Measurements from ENCODE around the gene CUBN.

Gene CUBN

DNA sequence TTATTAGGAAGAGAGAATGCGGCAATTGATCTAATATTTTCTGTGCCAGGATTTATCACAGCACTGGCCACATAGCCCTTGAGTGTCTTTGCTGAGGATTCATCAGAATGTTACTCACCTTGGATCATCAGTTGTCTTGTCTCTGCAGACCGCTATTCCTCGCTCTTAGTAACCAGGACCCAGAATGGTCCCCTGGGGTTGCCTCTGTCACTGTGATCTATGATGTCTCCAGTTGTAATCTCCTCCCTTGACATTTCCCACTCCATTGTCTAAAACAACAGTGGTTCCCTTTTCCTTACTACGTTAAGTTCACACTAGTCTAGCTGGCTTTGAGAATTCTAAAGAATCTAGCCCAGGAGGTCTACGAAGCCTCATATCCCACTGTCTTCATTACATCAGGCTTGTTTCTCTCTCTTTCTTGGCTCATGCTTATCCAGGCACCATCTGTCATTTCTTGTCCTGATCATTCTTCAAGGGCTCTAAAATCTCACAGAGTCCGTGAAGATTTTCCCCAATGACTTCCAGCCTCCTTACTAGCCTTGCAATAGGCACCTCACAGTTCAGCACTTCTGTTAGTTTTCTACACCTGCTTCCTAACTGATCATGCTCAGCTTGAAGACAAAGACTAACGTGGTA lies 125.8 kb downstream of the CUBN start:
- H3K4me3 ChIP-seq (ENCODE audit: low read length): no peak overlapping the region
- TF ChIP-seq ZNF274 (IDR thresholded peaks at IDR 0.05; ENCODE audit: low read depth, low read length): no peak

GRCh38 chr10:17003151-17003550 lies 126.5 kb downstream of the CUBN start:
- H3K4me3 ChIP-seq (ENCODE audit: low read length): no peak overlapping the region
- no peak for TF ChIP-seq ZNF274 (IDR thresholded peaks at IDR 0.05; ENCODE audit: low read depth, low read length)

DNA sequence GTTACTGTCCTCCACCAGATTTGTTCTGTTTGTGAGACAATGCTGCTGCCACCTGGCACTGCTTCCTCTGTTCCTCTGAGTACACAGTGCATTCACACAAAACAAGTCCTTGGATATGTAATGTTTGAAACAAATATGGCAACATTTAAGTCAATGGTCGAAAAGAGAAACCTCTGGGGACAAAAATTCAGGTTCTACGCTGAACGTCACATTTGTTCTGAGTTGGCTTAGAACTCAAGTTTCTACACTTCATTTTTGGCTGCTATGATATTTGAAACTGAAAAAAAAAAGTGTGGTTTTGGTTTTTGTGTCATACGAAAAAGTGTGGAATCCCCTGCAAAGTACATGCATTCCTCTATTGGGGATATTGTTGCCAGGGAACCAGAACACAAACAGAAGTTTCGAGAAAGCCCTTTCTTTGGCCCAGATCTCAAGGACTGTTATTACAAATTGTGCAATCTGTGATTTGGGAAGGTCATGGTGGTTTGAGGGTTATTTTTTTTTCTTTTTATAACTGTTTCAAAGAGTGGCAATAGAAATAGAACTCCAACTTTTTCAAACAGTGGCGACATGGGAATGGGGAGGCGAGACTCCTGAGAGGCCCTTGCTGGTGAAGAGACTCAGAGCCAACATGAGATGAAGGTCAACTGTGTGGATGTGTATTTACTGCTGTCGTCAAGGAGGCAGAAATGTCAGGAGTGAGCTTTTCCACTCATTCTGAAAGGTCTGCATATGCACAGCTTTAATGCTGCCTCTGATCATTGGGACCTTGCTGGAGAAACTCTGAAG lies 127.5 kb downstream of the CUBN start:
- no peak for TF ChIP-seq ZNF274 (IDR thresholded peaks at IDR 0.05; ENCODE audit: low read depth, low read length)

DNA sequence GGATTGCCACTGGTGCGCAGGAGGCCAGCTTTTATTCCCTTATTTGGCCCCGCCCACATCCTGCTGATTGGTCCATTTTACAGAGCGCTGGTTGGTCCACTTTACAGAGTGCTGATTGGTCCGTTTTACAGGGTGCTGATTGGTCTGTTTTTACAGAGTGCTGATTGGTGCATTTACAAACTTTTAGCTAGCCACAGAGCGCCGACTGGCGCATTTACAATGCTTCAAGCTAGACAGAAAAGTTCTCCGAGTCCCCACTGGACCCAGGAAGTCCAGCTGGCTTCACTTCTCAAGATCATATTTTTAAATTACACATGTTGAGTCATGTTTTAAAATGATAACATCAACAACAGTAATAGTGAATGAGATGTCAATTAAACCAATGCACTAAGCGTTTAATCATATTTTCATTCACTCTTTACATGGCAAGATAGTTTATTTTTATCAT lies 128.3 kb downstream of the CUBN start:
- no peak for TF ChIP-seq ZNF274 (IDR thresholded peaks at IDR 0.05; ENCODE audit: low read depth, low read length)
- H3K4me3 ChIP-seq (ENCODE audit: low read length): no peak overlapping the region

More for the DNA sequence above, 127.5 kb downstream of the CUBN start:
- no peak overlapping the region for H3K4me3 ChIP-seq (ENCODE audit: low read length)

GRCh38 chr10:16999665-17000451 lies 129.8 kb downstream of the CUBN start:
- H3K4me3 ChIP-seq (ENCODE audit: low read length): no peak overlapping the region
- TF ChIP-seq ZNF274 (IDR thresholded peaks at IDR 0.05; ENCODE audit: low read depth, low read length): no peak

DNA sequence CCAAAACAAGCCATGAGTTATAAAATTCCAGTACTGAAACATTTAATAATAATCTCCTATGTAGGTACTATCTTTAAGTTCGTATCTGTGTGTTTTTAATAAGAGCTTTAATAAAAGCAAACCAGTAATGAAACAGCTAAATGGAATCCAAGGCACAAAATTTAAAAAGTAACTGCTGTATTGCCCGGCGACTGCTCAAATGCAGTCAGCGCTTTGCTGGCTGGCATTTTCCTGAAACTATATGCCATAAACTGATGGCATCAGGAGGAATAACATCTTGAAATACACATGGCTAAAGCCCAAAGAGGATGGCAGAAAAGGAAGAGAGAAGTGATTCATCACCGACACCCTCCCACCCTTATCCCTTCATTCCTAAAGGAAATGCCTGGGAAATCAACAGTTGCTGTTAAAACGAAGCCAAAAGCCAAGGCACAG lies 133.1 kb downstream of the CUBN start:
- no peak for TF ChIP-seq ZNF274 (IDR thresholded peaks at IDR 0.05; ENCODE audit: low read depth, low read length)
- no peak overlapping the region for H3K4me3 ChIP-seq (ENCODE audit: low read length)

- no peak overlapping the region for H3K4me3 ChIP-seq (ENCODE audit: low read length)
- TF ChIP-seq ZNF274 (IDR thresholded peaks at IDR 0.05; ENCODE audit: low read depth, low read length): no peak
These were observed 133.6 kb downstream of the CUBN start for GRCh38 chr10:16995867-16996529.

DNA sequence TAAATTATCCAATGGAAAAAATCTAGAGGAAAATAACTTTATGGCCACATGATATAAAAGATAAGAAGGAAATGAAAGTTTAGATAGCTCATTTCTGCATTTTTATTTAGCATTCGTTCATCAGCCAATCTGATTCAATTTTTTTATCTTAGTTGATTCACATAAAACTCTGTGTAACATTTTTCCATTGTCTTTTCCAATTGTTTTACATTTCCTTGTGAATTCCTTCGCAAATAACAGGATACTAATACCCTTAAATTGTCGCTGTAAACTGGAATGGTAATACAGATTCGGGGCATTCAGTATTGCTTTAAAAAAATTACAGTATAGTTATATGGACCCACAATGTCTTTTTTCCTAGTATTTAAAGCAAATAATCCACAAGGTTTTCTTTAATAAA lies 136.4 kb downstream of the CUBN start:
- no peak overlapping the region for H3K4me3 ChIP-seq (ENCODE audit: low read length)
- TF ChIP-seq ZNF274 (IDR thresholded peaks at IDR 0.05; ENCODE audit: low read depth, low read length): no peak

DNA sequence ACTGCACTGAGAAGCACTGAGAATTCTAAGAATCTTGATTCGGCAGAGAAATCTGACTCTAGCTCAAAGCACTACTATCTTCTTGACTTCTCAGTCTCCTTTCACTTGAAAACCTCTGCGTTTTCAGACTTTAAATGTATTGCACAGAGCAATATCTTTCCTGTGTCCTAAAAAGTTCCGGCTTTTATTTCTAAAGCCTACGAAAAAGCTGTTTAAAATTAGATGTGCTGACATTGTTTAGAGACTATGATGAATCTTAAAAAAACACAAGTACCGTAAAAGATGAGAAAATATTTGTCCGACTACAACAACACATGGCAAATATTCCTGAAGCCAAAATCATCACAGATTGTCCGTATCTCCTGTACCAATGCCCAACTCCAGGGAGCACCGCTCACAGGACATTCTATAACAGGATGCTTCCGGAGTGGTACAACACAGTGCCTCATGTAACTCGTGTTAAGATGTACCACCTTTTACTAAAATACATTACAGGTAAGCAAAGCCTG lies 136.9 kb downstream of the CUBN start:
- H3K4me3 ChIP-seq (ENCODE audit: low read length): no peak overlapping the region
- no peak for TF ChIP-seq ZNF274 (IDR thresholded peaks at IDR 0.05; ENCODE audit: low read depth, low read length)

- no peak for TF ChIP-seq ZNF274 (IDR thresholded peaks at IDR 0.05; ENCODE audit: low read depth, low read length)
These were observed 138.6 kb downstream of the CUBN start for GRCh38 chr10:16991011-16991410.

DNA sequence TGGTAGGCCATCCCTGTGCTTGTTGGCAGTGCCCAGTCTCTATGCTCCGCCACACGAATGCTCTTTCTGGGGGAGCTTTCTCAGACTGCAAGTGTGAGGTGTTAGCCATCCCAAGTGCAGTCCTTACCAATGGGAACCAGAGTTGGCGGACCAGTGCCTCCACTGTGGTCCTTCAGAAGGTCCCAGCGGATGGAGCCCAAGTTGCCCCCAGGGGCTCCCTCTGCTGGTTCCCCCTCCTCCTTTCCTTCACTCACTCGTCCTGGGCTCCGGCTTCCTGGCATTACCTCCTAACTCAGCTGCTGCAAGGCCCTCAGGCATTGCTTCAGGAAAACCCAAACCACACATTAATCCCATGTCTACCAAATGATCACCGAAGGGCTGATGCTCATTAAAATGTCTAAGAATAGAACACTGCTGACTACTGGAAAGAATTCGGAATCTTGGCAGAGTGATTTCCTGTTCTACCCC lies 139.8 kb downstream of the CUBN start:
- no peak for TF ChIP-seq ZNF274 (IDR thresholded peaks at IDR 0.05; ENCODE audit: low read depth, low read length)
- H3K4me3 ChIP-seq (ENCODE audit: low read length): no peak overlapping the region

More at GRCh38 chr10:16991011-16991410, 138.6 kb downstream of the CUBN start:
- H3K4me3 ChIP-seq (ENCODE audit: low read length): no peak overlapping the region

DNA sequence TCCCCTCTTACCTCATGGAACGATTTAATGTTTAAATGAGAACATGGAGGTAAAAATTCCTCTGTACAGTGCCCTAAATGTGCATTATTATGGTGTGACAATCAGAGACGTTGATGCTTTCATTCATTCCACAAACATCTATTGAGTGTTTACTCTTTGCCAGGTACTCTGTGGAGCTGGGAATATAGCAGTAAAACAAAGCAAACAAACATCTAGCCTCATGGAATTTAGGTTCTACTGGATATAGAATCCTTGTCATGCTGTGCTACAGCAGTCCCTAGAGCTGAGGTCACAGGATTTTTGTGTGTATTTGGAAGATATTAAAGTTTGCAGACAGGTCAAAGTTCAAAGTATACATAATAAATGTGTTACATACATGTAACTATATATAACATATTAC lies 140.7 kb downstream of the CUBN start:
- TF ChIP-seq ZNF274 (IDR thresholded peaks at IDR 0.05; ENCODE audit: low read depth, low read length): no peak
- H3K4me3 ChIP-seq (ENCODE audit: low read length): no peak overlapping the region

- TF ChIP-seq ZNF274 (IDR thresholded peaks at IDR 0.05; ENCODE audit: low read depth, low read length): no peak
These were observed 141.5 kb downstream of the CUBN start for GRCh38 chr10:16987976-16988610.

More at GRCh38 chr10:16987976-16988610, 141.5 kb downstream of the CUBN start:
- H3K4me3 ChIP-seq (ENCODE audit: low read length): no peak overlapping the region

Measured in GM08714 (cell line).